HG03460 (cell line): ENCODE results near the gene RALGAPA2.

Experiments
- ATAC-seq: cut with Tn5 transposase; IDR thresholded peaks from one replicate; pipeline ENCODE4 v1.9.1; 2021; ENCODE audit not compliant: unreplicated experiment

Gene RALGAPA2

GRCh38 chr20:20637998-20638725, 74.3 kb downstream of the RALGAPA2 start:
- no peak for ATAC-seq

- ATAC-seq: no peak
Measured at GRCh38 chr20:20635006-20635405, 77.4 kb downstream of the RALGAPA2 start.

GRCh38 chr20:20632644-20633043, 79.8 kb downstream of the RALGAPA2 start:
- ATAC-seq: no peak

GRCh38 chr20:20630551-20630950, 81.9 kb downstream of the RALGAPA2 start:
- no peak for ATAC-seq

GRCh38 chr20:20629556-20630188, 82.8 kb downstream of the RALGAPA2 start:
- ATAC-seq: no peak

- no peak for ATAC-seq
Measured at GRCh38 chr20:20628314-20628713, 84.1 kb downstream of the RALGAPA2 start.

- no peak for ATAC-seq
Measured at GRCh38 chr20:20627471-20627870, 85.0 kb downstream of the RALGAPA2 start.

GRCh38 chr20:20624914-20625313, 87.5 kb downstream of the RALGAPA2 start:
- ATAC-seq: no peak

GRCh38 chr20:20621195-20621594, 91.2 kb downstream of the RALGAPA2 start:
- ATAC-seq: no peak

- ATAC-seq: no peak
Measured at GRCh38 chr20:20614391-20614790, 98.1 kb downstream of the RALGAPA2 start.

- no peak for ATAC-seq
Measured at GRCh38 chr20:20612251-20612650, 100.2 kb downstream of the RALGAPA2 start.

GRCh38 chr20:20611167-20611566, 101.3 kb downstream of the RALGAPA2 start:
- ATAC-seq: no peak

- ATAC-seq: no peak
Measured at GRCh38 chr20:20609522-20609921, 102.9 kb downstream of the RALGAPA2 start.

- ATAC-seq: no peak
Measured at GRCh38 chr20:20608641-20609040, 103.8 kb downstream of the RALGAPA2 start.

- ATAC-seq: no peak
Measured at GRCh38 chr20:20608041-20608440, 104.4 kb downstream of the RALGAPA2 start.

- no peak for ATAC-seq
Measured at GRCh38 chr20:20606881-20607280, 105.6 kb downstream of the RALGAPA2 start.

GRCh38 chr20:20606050-20606449, 106.4 kb downstream of the RALGAPA2 start:
- ATAC-seq: no peak

- ATAC-seq: no peak
Measured at GRCh38 chr20:20604907-20605306, 107.5 kb downstream of the RALGAPA2 start.

- ATAC-seq: no peak
Measured at GRCh38 chr20:20604357-20604756, 108.1 kb downstream of the RALGAPA2 start.

GRCh38 chr20:20603339-20603990, 109.0 kb downstream of the RALGAPA2 start:
- ATAC-seq: peak; percentile 97

GRCh38 chr20:20597966-20598365, 114.5 kb downstream of the RALGAPA2 start:
- no peak for ATAC-seq

GRCh38 chr20:20594171-20594530, 118.3 kb downstream of the RALGAPA2 start:
- ATAC-seq: no peak
